DND-41 (cell line): Measurements from ENCODE around the gene ARL5C.
"Not testable (repeated sequence)": the region's sequence is repeated elsewhere in the genome, so short reads cannot be mapped to it uniquely, and the experiment has no call there.

Source experiments
- ATAC-seq: fragments of 200-7000 bp; cut with Tn5 transposase; 3 replicates; pipeline ENCODE4 v1.9.1; 2021; ENCODE audit warnings: low read depth; ENCODE audit not compliant: insufficient read depth
- DNase-seq: peaks from one replicate; pipeline ENCODE4 v3.0.0-alpha.2; 2020
- H2AFZ ChIP-seq: 2 replicates; pipeline ENCODE4 v1.6.0; 2012; ENCODE audit warnings: low read depth, low read length
- H3K27ac ChIP-seq: 2 replicates; pipeline ENCODE4 v1.5.1; 2012; ENCODE audit warnings: low read length, inconsistent platforms
- H3K27me3 ChIP-seq: fragments of 200-600 bp; sonication (generic); 2 replicates; pipeline ENCODE4 v1.6.0; 2012; ENCODE audit warnings: low read length, mild to moderate bottlenecking, inconsistent platforms; ENCODE audit not compliant: insufficient read depth, poor library complexity
- H3K36me3 ChIP-seq: 2 replicates; pipeline ENCODE4 v1.5.1; 2012; ENCODE audit warnings: low read length, inconsistent platforms; ENCODE audit not compliant: insufficient read depth
- H3K4me1 ChIP-seq: 2 replicates; pipeline ENCODE4 v1.5.1; 2012; ENCODE audit warnings: mild to moderate bottlenecking, low read length; ENCODE audit not compliant: insufficient read depth
- H3K4me2 ChIP-seq: 2 replicates; pipeline ENCODE4 v1.6.0; 2012; ENCODE audit warnings: mild to moderate bottlenecking, moderate library complexity, low read length, inconsistent platforms; ENCODE audit not compliant: insufficient read depth
- H3K4me3 ChIP-seq, 2 experiments: fragments of 200-600 bp in 1 of 2; shearing (Covaris generic) in 1 of 2; 2 replicates each; pipeline ENCODE4 v1.5.1; 2012 to 2016; ENCODE audit warnings: inconsistent platforms in 2 of 2, low read length in 2 of 2, mild to moderate bottlenecking in 2 of 2, low read depth in 1 of 2, moderate library complexity in 1 of 2
- H3K79me2 ChIP-seq: 2 replicates; pipeline ENCODE4 v1.6.0; 2012; ENCODE audit warnings: low read length, inconsistent platforms; ENCODE audit not compliant: insufficient read depth
- H3K9ac ChIP-seq: 2 replicates; pipeline ENCODE4 v1.6.0; 2012; ENCODE audit warnings: low read depth, mild to moderate bottlenecking, inconsistent platforms, low read length, moderate library complexity
- H3K9me3 ChIP-seq: 2 replicates; pipeline ENCODE4 v1.5.1; 2012; ENCODE audit warnings: low read length, moderate library complexity, mild to moderate bottlenecking, inconsistent platforms; ENCODE audit not compliant: insufficient read depth, severe bottlenecking
- H4K20me1 ChIP-seq: 2 replicates; pipeline ENCODE4 v1.6.0; 2012; ENCODE audit warnings: low read length; ENCODE audit not compliant: insufficient read depth
- EZH2 ChIP-seq: IDR thresholded peaks from 3 replicates; pipeline ENCODE4 v1.6.1; 2012; ENCODE audit warnings: borderline replicate concordance, low read depth, mild to moderate bottlenecking, moderate library complexity, low read length, inconsistent platforms; ENCODE audit not compliant: severe bottlenecking
- TF ChIP-seq, protein P1 (sequence below): IDR thresholded peaks from 2 replicates; pipeline ENCODE4 v1.5.1; 2012; ENCODE audit warnings: borderline replicate concordance, low read length, moderate library complexity, mild to moderate bottlenecking; ENCODE audit not compliant: poor library complexity, severe bottlenecking; ENCODE audit errors: extremely low read depth

Gene ARL5C

DNA sequence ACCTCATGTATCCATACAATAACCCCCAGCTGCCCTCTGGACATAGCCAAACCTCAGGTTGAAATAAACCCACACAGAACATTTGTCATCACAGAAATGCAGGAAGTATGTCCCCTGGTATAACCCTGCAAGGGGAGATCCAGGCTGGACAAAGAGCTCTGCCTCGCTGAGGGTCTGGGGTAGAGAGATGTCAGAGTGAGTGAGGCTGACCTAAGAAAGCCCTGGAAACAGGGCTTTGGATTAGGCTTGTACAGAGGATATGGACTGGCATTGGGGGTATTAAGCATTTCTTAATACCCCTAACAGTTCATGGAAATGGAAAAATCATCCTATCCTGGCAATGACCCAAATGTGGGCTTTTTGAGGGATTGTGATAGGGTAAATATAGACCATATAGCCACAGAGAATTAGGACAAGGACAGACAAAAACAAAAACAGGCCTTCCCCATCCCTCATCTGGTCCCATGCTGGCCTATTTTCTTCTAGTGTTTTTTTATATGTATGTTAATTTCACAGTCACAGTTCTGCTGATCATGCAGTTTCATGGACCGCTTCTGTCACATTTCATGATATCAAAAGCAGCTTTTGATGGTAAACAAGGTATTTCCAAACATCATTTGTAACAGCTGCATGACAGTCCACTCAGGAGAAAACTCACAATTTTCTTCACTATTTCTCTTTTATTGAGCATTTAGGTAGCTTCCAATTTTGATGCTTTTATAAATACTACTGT, 40.7 kb downstream of the ARL5C start:
- H3K27ac ChIP-seq = no peak overlapping the region
- DNase-seq (no peak), ATAC-seq (no peak)

DNA sequence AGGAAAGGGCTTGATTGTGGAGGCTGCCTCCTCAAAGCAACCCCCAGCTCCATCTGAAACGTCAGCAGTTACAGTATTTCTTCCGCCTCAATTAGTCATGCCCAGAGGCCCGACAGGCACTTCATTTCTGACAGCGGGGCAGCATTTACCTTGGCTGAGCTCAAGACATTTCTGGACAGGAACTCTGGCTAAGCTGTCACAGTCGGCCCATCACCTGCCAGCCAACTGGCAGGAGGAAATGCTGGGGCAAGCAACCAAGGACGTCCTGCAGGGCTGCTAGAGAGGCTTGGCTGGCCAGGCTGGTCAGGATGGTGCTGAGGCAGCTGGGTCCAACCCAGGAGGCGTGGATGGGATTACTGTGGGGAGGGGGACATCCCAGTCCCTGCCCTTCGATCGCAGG, 42.3 kb downstream of the ARL5C start:
- DNase-seq (no peak), ATAC-seq (no peak)
- H4K20me1 ChIP-seq = no peaks in the 10 kb centered on the region
- no peak overlapping the region for H3K4me2 ChIP-seq
- H3K27me3 ChIP-seq = no peaks in the 10 kb centered on the region
- no peak overlapping the region for H3K27ac ChIP-seq
- no peaks in the 10 kb centered on the region for H3K79me2 ChIP-seq
- no peak overlapping the region for H3K9ac ChIP-seq
- TF ChIP-seq EZH2 = no peak
- TF ChIP-seq, protein P1, sequence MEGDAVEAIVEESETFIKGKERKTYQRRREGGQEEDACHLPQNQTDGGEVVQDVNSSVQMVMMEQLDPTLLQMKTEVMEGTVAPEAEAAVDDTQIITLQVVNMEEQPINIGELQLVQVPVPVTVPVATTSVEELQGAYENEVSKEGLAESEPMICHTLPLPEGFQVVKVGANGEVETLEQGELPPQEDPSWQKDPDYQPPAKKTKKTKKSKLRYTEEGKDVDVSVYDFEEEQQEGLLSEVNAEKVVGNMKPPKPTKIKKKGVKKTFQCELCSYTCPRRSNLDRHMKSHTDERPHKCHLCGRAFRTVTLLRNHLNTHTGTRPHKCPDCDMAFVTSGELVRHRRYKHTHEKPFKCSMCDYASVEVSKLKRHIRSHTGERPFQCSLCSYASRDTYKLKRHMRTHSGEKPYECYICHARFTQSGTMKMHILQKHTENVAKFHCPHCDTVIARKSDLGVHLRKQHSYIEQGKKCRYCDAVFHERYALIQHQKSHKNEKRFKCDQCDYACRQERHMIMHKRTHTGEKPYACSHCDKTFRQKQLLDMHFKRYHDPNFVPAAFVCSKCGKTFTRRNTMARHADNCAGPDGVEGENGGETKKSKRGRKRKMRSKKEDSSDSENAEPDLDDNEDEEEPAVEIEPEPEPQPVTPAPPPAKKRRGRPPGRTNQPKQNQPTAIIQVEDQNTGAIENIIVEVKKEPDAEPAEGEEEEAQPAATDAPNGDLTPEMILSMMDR = no peak
- H3K4me3 ChIP-seq = no peak overlapping the region
- no peaks in the 10 kb centered on the region for H3K9me3 ChIP-seq
- H3K4me1 ChIP-seq = no peaks in the 10 kb centered on the region
- H2AFZ ChIP-seq = no peak overlapping the region
- no peaks in the 10 kb centered on the region for H3K36me3 ChIP-seq

More for the DNA sequence above, 40.7 kb downstream of the ARL5C start:
- no peaks in the 10 kb centered on the region for H3K36me3 ChIP-seq
- H2AFZ ChIP-seq = no peak overlapping the region
- H3K4me3 ChIP-seq = no peak overlapping the region
- H3K27me3 ChIP-seq = no peaks in the 10 kb centered on the region
- H4K20me1 ChIP-seq = no peaks in the 10 kb centered on the region
- no peak overlapping the region for H3K4me2 ChIP-seq
- H3K9ac ChIP-seq = no peak overlapping the region
- TF ChIP-seq, protein P1 = no peak
- TF ChIP-seq EZH2 = no peak
- H3K4me1 ChIP-seq = no peaks in the 10 kb centered on the region
- H3K79me2 ChIP-seq = no peaks in the 10 kb centered on the region
- no peaks in the 10 kb centered on the region for H3K9me3 ChIP-seq

DNA sequence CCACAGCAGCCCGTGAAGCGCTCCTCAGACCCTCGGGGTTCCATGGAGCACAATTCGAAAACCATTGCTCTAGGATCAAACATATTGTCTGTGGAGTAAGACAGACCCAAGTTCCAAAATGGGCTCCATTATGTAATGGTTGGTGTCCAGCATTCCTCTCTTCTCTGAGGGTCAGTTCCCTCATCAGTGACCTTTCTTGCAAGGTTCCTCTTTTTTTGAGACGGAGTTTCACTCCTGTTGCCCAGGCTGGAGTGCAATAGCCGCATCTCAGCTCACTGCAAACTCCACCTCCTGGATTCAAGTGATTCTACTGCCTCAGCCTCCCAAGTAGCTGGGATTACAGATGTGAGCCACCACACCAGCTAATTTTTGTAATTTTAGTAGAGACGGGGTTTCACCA, 43.0 kb downstream of the ARL5C start:
- ATAC-seq = no peak
- no peaks in the 10 kb centered on the region for H3K36me3 ChIP-seq
- H2AFZ ChIP-seq = no peak overlapping the region

DNA sequence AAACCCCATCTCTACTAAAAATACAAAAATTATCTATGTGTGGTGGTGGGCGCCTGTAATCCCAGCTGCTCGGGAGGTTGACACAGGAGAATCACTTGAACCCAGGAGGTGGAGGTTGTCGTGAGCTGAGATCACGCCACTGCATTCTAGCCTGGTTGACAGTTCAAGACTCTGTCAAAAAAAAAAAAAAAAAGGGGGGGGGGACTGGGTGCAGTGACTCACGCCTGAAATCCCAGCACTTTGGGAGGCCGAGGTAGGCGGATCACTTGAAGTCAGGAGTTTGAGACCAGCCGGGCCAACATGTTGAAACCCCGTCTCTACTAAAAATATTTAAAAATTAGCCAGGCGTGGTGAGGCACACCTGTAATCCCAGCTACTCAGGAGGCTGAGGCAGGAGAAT, 44.0 kb downstream of the ARL5C start:
- H4K20me1 ChIP-seq, H3K4me1 ChIP-seq, H3K27ac ChIP-seq, H3K27me3 ChIP-seq, H3K9me3 ChIP-seq, H2AFZ ChIP-seq, H3K4me2 ChIP-seq, H3K4me3 ChIP-seq, ATAC-seq, H3K79me2 ChIP-seq, DNase-seq, H3K36me3 ChIP-seq, H3K9ac ChIP-seq: not testable (repeated sequence)

More for the DNA sequence above, 43.0 kb downstream of the ARL5C start:
- TF ChIP-seq, protein P1 = no peak
- no peak for TF ChIP-seq EZH2
- no peak for DNase-seq
- Histone ChIP-seq H3K27ac (no peak overlapping the region), H3K9ac (no peak overlapping the region), H3K4me3 (no peak overlapping the region), H3K27me3 (no peaks in the 10 kb centered on the region), H3K4me2 (no peak overlapping the region), H3K9me3 (no peaks in the 10 kb centered on the region), H3K4me1 (no peaks in the 10 kb centered on the region), H4K20me1 (no peaks in the 10 kb centered on the region), H3K79me2 (no peaks in the 10 kb centered on the region)
